GM19328 (cell line): ENCODE data around the gene ARL6IP5.

Source experiments
- ATAC-seq: cut with Tn5 transposase; IDR thresholded peaks from one replicate; pipeline ENCODE4 v1.9.1; 2021; ENCODE audit warnings: mild to moderate bottlenecking, moderate library complexity; ENCODE audit not compliant: unreplicated experiment

The ARL6IP5 gene

GRCh38 chr3:69116162-69116561, 31.4 kb downstream of the ARL6IP5 start:
- ATAC-seq: no peak

DNA sequence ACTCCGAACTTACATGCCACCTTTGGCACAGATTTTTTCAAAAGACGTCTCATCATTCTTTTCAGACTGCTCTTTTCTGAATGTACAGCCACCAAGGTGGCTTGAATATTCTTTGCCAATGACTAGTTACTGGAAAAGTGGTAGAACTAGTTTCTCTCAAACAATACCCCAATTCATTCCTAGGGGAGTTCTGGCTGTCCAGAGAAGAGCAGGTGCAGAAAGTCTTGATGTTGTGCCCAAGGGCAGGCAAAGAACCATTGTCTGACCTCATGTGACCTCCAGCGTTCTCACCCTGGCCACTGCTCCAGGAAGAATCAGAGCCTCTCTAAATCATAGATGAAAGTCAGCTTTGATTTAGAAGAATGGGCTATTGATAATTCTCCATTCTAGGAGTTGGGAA, 32.2 kb downstream of the ARL6IP5 start:
- ATAC-seq: no peak

DNA sequence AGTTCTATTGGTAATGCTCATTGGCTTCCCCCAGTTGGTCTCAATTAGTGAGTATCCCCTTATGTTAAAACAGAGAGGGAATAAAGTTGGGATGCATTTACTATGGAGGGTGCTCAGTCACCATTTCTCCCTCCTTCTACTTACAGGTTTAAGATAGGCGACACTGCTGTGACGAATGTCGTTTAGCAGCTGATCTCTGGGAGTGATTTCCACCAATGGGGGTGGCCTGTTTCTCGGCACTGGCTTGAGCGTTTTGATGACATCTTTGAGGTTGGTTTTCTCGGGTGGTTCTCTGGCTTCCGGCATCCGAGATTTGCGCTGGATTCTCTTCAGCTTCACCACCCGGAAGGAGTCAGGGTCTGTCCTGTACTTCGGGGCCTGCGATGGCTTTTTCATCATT, 33.8 kb downstream of the ARL6IP5 start:
- ATAC-seq: no peak

GRCh38 chr3:69119138-69119537, 34.4 kb downstream of the ARL6IP5 start:
- no peak for ATAC-seq

GRCh38 chr3:69119681-69120080, 34.9 kb downstream of the ARL6IP5 start:
- no peak for ATAC-seq

GRCh38 chr3:69120879-69121464, 36.2 kb downstream of the ARL6IP5 start:
- no peak for ATAC-seq

DNA sequence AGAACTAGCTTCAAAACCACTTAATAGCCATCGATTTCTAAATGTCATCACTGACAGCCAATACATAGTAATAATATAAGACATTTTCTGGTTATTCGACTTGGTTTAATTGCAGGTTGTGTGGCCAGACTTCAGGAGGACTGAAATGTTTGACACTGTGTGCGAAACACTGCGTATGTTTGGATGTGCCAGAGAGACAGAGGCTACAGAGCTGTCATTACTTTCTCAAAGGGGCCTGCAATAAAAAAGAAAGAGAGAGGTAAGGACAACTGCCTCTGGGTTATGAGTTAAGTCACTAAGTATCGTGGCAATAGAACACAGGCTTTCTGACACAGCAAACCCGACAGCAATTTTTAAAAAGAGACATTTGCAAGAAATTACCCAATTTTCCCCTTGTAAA, 36.8 kb downstream of the ARL6IP5 start:
- no peak for ATAC-seq

GRCh38 chr3:69121950-69122349, 37.2 kb downstream of the ARL6IP5 start:
- no peak for ATAC-seq

- no peak for ATAC-seq
These were observed 37.7 kb downstream of the ARL6IP5 start, which contains the start of gene LMOD3 for GRCh38 chr3:69122403-69122802. Gene LMOD3 (minus strand): TSS chr3:69122595. CDS start chr3:69122386, 209 bp downstream.

GRCh38 chr3:69126216-69126615, 41.5 kb downstream of the ARL6IP5 start:
- no peak for ATAC-seq

DNA sequence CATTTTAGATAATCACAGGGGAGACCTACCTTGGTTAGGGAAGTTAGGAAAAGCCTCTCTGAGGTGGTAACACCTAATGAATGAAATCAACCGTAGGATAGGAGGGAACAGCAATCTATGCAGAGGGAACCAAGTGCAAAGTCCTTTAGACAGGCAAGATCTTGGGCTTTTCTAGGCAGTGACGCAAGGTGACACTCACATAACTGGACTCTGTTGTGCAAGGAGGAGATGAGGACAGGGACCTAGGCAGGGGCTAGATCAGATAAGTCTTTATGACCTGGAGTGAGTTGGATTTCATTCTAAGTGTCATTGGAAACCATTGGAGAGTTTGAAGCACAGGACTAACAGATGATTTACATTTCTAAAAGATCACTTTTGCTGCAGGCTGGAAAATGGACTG, 42.3 kb downstream of the ARL6IP5 start:
- no peak for ATAC-seq

DNA sequence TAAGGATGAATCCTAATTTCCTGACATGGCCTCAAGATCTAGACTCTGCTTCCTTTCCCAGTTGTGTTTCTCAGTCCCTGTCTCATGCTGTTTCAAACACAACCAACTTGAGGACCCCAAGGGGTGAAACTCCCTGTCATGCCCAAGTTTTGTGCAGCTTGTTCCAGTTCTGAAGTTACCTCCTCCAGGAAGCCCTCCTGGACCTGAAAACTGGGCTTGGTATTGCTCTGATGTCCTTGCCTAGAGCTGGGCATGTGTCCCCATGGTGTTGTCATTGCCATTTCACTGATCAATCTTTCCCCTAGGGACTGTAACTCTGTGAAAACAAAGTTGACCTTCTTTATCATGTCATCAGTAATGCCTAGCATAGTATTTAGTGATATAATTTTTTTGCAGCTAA, 43.8 kb downstream of the ARL6IP5 start:
- ATAC-seq: no peak

DNA sequence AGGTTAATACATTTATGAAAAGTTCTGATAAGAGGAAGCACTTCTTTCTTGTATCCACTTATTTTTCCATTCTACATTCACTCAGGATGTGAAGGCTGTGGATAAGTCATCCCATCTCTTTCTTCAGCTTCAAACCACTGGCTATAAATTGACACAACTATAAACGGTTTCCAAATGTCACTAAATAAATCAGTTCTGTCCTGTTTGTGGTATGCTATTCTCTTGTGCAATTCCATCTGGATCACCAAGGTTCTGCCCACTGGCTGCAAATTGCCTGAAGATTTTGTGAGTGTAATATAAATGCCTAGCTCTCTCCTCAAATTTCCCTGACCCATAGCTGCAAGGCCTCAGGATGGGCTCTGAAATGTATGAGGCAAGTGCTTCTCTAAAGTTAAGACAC, 44.8 kb downstream of the ARL6IP5 start:
- ATAC-seq: no peak

GRCh38 chr3:69130689-69131088, 46.0 kb downstream of the ARL6IP5 start:
- ATAC-seq: peak; percentile 86

DNA sequence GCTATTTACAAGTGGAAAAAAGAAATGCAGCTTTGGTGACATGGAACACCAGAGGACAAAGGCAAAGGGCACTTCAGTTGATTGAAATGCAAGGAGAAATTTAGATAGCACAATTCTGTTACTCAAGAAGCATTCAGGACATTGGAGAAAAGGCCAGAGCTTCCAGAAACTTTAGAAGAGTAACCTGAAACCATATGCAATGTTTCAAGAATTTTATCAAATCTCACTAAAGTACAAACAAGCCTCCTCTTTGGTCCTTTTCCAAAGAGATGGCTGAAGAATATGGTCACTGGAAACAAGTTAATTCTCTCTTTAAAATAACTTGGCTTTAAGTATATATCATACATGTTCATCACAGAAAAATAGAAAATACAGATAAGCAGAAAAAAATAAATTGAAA, 52.3 kb downstream of the ARL6IP5 start:
- ATAC-seq: no peak

- no peak for ATAC-seq
These were observed 52.7 kb downstream of the ARL6IP5 start for GRCh38 chr3:69137412-69137811.

GRCh38 chr3:69141313-69141712, 56.6 kb downstream of the ARL6IP5 start:
- no peak for ATAC-seq

DNA sequence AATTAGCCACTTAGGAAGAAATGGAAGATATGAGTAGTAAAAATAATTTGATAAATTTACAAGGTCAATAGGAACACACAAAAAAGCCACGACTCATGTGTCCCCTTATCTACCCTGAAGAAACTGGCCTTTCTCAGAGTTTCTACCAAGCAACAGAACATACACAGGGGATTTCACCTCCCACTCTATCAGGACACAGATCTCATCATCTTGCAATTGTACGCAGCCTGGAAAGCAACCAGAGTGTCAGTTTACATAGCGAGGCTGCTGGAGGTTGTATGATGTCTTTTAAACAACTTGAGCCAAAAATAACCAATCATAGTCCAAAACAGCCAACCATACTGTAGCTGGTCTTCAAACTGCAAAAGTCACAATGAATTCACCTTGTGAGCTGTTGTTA, 57.4 kb downstream of the ARL6IP5 start:
- ATAC-seq: no peak

GRCh38 chr3:69142797-69143454, 58.2 kb downstream of the ARL6IP5 start:
- ATAC-seq: no peak

DNA sequence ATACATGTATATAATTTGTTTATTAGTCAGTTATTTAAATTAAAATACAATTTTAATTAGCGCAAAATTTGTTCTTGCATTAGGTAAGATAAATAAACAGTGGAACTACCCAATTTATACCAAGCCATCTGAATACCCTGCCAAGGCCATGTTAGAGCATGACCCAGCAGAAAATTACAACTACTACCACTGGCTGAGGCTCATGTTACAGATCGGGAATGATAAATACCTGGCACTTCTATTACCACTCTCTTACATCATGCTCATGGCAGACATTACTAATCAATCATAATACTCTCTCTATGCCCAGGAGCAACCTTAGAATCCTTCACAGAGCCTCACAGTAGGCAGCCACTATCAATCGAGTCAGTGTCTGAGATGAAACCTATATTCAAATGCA, 58.9 kb downstream of the ARL6IP5 start:
- no peak for ATAC-seq

GRCh38 chr3:69144631-69145245, 60.0 kb downstream of the ARL6IP5 start:
- ATAC-seq: no peak

DNA sequence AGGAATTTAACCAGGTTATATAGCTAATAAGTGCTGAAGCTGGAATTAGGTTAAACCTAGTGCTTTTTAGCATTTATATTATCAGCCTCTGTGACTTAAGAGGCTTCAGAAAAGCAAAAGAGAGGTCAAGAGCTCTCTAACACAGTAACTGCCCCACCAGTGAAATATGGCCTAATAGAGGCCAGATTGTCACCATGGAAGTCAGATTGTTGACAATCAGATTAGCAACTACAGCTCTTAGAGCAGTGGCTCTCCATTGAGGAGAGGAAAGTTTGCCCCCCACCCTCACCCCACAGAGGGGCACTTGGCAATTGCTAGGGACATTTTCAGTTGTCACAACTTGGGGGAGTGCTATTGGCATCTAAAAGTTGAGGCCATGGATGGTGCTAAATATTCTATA, 61.0 kb downstream of the ARL6IP5 start:
- no peak for ATAC-seq
